IPS-20b (cell line): ENCODE measurements around the gene GRIFIN.
A peak's percentile ranks its signal among the peaks of the same experiment; 100 is the strongest.

Experiments
- H3K27ac ChIP-seq: one replicate; pipeline ENCODE4 v1.5.1; 2013; ENCODE audit warnings: low read length
- H3K27me3 ChIP-seq: 2 replicates; pipeline ENCODE4 v1.6.1; 2013; ENCODE audit warnings: mild to moderate bottlenecking, low read length, inconsistent platforms; ENCODE audit not compliant: insufficient read depth
- H3K36me3 ChIP-seq: 2 replicates; pipeline ENCODE4 v1.6.1; 2013; ENCODE audit warnings: low read depth, mild to moderate bottlenecking, inconsistent platforms, low read length, moderate library complexity; ENCODE audit not compliant: insufficient read depth
- H3K4me1 ChIP-seq: 2 replicates; pipeline ENCODE4 v1.6.1; 2013; ENCODE audit warnings: mild to moderate bottlenecking, control low read depth, inconsistent platforms, low read length, moderate library complexity; ENCODE audit not compliant: insufficient read depth
- H3K4me3 ChIP-seq: 2 replicates; pipeline ENCODE4 v1.5.1; 2013; ENCODE audit warnings: mild to moderate bottlenecking, low read length, inconsistent platforms
- H3K9ac ChIP-seq: 2 replicates; pipeline ENCODE4 v1.6.1; 2013; ENCODE audit warnings: low read depth, mild to moderate bottlenecking, inconsistent platforms, low read length, moderate library complexity
- H3K9me3 ChIP-seq: 2 replicates; pipeline ENCODE4 v1.6.1; 2013; ENCODE audit warnings: mild to moderate bottlenecking, low read depth, low read length, inconsistent platforms; ENCODE audit not compliant: insufficient read depth

Gene GRIFIN

GRCh38 chr7:2519119-2519930, 43.1 kb upstream of the GRIFIN start, which contains the start of gene LFNG:
TSS of gene LFNG (plus strand) at chr7:2519774. CDS start at chr7:2519862, 88 bp downstream.
- Histone ChIP-seq H3K27ac (no peak within 1 kb of the TSS), H3K4me3 (peak within 1 kb of the TSS; percentile 70), H3K9ac (peak within 1 kb of the TSS; percentile 37; the same call in 1 of the 2 replicates), H3K9me3 (no peaks in the 10 kb centered on the region), H3K4me1 (peaks cover 39% of the 10 kb centered on the region), H3K27me3 (peaks cover 62% of the 10 kb centered on the region), H3K36me3 (no peaks in the 10 kb centered on the region)

- H3K27me3 ChIP-seq, result peaks cover 62% of the 10 kb centered on the region
- H3K36me3 ChIP-seq, result no peaks in the 10 kb centered on the region
- H3K4me1 ChIP-seq, result peaks cover 39% of the 10 kb centered on the region
- H3K27ac ChIP-seq, result no peak overlapping the region
- peak overlapping the region; percentile 37; the same call in 1 of the 2 replicates for H3K9ac ChIP-seq
- peak overlapping the region; percentile 70 for H3K4me3 ChIP-seq
- no peaks in the 10 kb centered on the region for H3K9me3 ChIP-seq
Observed at GRCh38 chr7:2518737-2519118, 42.5 kb upstream of the GRIFIN start.

- peaks cover 32% of the 10 kb centered on the region for H3K4me1 ChIP-seq
Observed at GRCh38 chr7:2517678-2518507, 41.7 kb upstream of the GRIFIN start.

GRCh38 chr7:2517026-2517425, 40.8 kb upstream of the GRIFIN start:
- Histone ChIP-seq H3K9ac (no peak overlapping the region), H3K9me3 (no peaks in the 10 kb centered on the region), H3K4me1 (peaks cover 28% of the 10 kb centered on the region; the same call in 1 of the 2 replicates), H3K27me3 (peaks cover 50% of the 10 kb centered on the region), H3K27ac (no peak overlapping the region), H3K36me3 (no peaks in the 10 kb centered on the region), H3K4me3 (no peak overlapping the region)

More at GRCh38 chr7:2517678-2518507, 41.7 kb upstream of the GRIFIN start:
- H3K9ac ChIP-seq, result no peak overlapping the region
- H3K4me3 ChIP-seq, result peak overlapping the region; percentile 70; the same call in 1 of the 2 replicates
- H3K36me3 ChIP-seq, result no peaks in the 10 kb centered on the region
- no peak overlapping the region for H3K27ac ChIP-seq
- no peaks in the 10 kb centered on the region for H3K9me3 ChIP-seq
- H3K27me3 ChIP-seq, result peaks cover 58% of the 10 kb centered on the region

GRCh38 chr7:2516194-2516555, 40.0 kb upstream of the GRIFIN start:
- Histone ChIP-seq H3K9ac (no peak overlapping the region), H3K9me3 (no peaks in the 10 kb centered on the region), H3K27ac (no peak overlapping the region), H3K36me3 (no peaks in the 10 kb centered on the region), H3K27me3 (peaks cover 41% of the 10 kb centered on the region), H3K4me3 (no peak overlapping the region), H3K4me1 (peaks cover 21% of the 10 kb centered on the region; the same call in 1 of the 2 replicates)

GRCh38 chr7:2515424-2516193, 39.4 kb upstream of the GRIFIN start:
- Histone ChIP-seq H3K27me3 (peaks cover 35% of the 10 kb centered on the region), H3K9me3 (no peaks in the 10 kb centered on the region), H3K27ac (no peak overlapping the region), H3K36me3 (no peaks in the 10 kb centered on the region), H3K4me3 (no peak overlapping the region), H3K9ac (no peak overlapping the region), H3K4me1 (peaks cover 20% of the 10 kb centered on the region; the same call in 1 of the 2 replicates)

GRCh38 chr7:2514473-2515423, 38.5 kb upstream of the GRIFIN start:
- Histone ChIP-seq H3K9me3 (no peaks in the 10 kb centered on the region), H3K4me1 (peaks cover 19% of the 10 kb centered on the region; the same call in 1 of the 2 replicates), H3K9ac (no peak overlapping the region), H3K27ac (no peak overlapping the region), H3K4me3 (no peak overlapping the region), H3K27me3 (peaks cover 30% of the 10 kb centered on the region), H3K36me3 (no peaks in the 10 kb centered on the region)

GRCh38 chr7:2513702-2514101, 37.5 kb upstream of the GRIFIN start:
- peaks cover 19% of the 10 kb centered on the region; the same call in 1 of the 2 replicates for H3K4me1 ChIP-seq
- H3K36me3 ChIP-seq, result no peaks in the 10 kb centered on the region
- H3K9me3 ChIP-seq, result no peaks in the 10 kb centered on the region
- no peak overlapping the region for H3K27ac ChIP-seq
- no peak overlapping the region for H3K9ac ChIP-seq
- H3K4me3 ChIP-seq, result no peak overlapping the region
- H3K27me3 ChIP-seq, result peaks cover 24% of the 10 kb centered on the region

- Histone ChIP-seq H3K9me3 (no peaks in the 10 kb centered on the region), H3K27ac (no peak overlapping the region), H3K27me3 (peaks cover 14% of the 10 kb centered on the region), H3K4me3 (no peak overlapping the region), H3K4me1 (peaks cover 11% of the 10 kb centered on the region; the same call in 1 of the 2 replicates), H3K36me3 (no peaks in the 10 kb centered on the region), H3K9ac (no peak overlapping the region)
Observed at GRCh38 chr7:2512713-2513112, 36.5 kb upstream of the GRIFIN start.

GRCh38 chr7:2512179-2512661, 36.0 kb upstream of the GRIFIN start:
- Histone ChIP-seq H3K27ac (no peak overlapping the region), H3K4me3 (no peak overlapping the region), H3K36me3 (no peaks in the 10 kb centered on the region), H3K27me3 (peaks cover 10% of the 10 kb centered on the region; the same call in 1 of the 2 replicates), H3K9me3 (no peaks in the 10 kb centered on the region), H3K4me1 (peaks cover 6% of the 10 kb centered on the region; the same call in 1 of the 2 replicates), H3K9ac (no peak overlapping the region)
